Testis (tissue), 3 donors: ENCODE data around the gene FRY. TPM values are rescaled to one million over a fixed set of nuclear protein-coding genes. Genes with fewer than 3 reads are reported as not detected.
A peak's percentile ranks its signal among the peaks of the same experiment; 100 is the strongest.

ENCODE experiments used
- DNase-seq: peaks from one replicate; pipeline ENCODE4 v3.0.0-alpha.2; 2019
- H3K27ac ChIP-seq, 2 donors: fragments of 200-600 bp; sonication (generic); one replicate each; pipeline ENCODE4 v1.5.1; 2019
- H3K27me3 ChIP-seq: fragments of 200-600 bp; sonication (generic); one replicate; pipeline ENCODE4 v1.5.1; 2019
- H3K36me3 ChIP-seq: fragments of 200-600 bp; sonication (generic); one replicate; pipeline ENCODE4 v1.5.1; 2017; ENCODE audit warnings: low read depth; ENCODE audit errors: missing control alignments
- H3K4me1 ChIP-seq: fragments of 200-600 bp; sonication (generic); one replicate; pipeline ENCODE4 v1.5.1; 2019
- H3K4me3 ChIP-seq, 2 donors: fragments of 200-600 bp; sonication (generic); one replicate each; pipeline ENCODE4 v1.5.1; 2017 to 2019
- H3K9me3 ChIP-seq: fragments of 200-600 bp; sonication (generic); one replicate; pipeline ENCODE4 v1.5.1; 2017
- CTCF ChIP-seq, 3 experiments: fragments of 450-650 bp in 2 of 3; fragments of 200-600 bp in 1 of 3; sonication (generic) in 1 of 3; IDR thresholded peaks; one replicate each; pipeline ENCODE4 v1.5.1; 2016 to 2019; ENCODE audit warnings: antibody characterized with exemption in 3 of 3, mild to moderate bottlenecking in 2 of 3, moderate library complexity in 1 of 3
- POLR2A ChIP-seq: fragments of 450-650 bp; IDR thresholded peaks from one replicate; pipeline ENCODE4 v1.6.1; 2017; ENCODE audit warnings: antibody characterized with exemption, mild to moderate bottlenecking, moderate library complexity
- WGBS, 2 donors: methylation state at CpG; one replicate each; pipeline ENCODE4 v1.1.5; 2018; 5-methylcytosine and 5-hydroxymethylcytosine counted together
- intact Hi-C: fragments of 100-400 bp; cut with DNase I; formaldehyde crosslinking; loops from one replicate; pipeline ENCODE4 v1.15.1; 2023; ENCODE audit warnings: low total_unique reads
- polyA plus RNA-seq: library from polyadenylated mRNA; stranded (reverse); fragments of 350-450 nt; fragmentation: Illumina TruSeq; extraction: RNeasy Lipid Tissue Mini Kit (QIAGEN cat#74804); gene quantifications from one replicate; pipeline ENCODE4 v1.2.3, GENCODE V29; 2014; ENCODE audit warnings: low read depth, low replicate concordance; ENCODE audit not compliant: insufficient read depth
- total RNA-seq, 2 donors: library from RNA; depleted of rRNA; stranded (reverse); fragments of >200 nt; gene quantifications; one replicate each; pipeline ENCODE4 v1.2.3, GENCODE V29; 2016

Gene FRY
- total and polyA plus RNA-seq, 3 donors from 2014 or later = 24.8 to 26.6 (median 25.9) TPM

- H3K27ac ChIP-seq = peak overlapping the region; percentile 15 to 59
- no peaks in the 10 kb centered on the region for H3K9me3 ChIP-seq
- TF ChIP-seq CTCF (IDR thresholded peaks at IDR 0.05) (no peak), POLR2A (no peak)
- intact Hi-C loops = no loop called here
- no peaks in the 10 kb centered on the region for H3K27me3 ChIP-seq
- 54 to 55% methylated on average over 4 of the region's 4 CpGs for WGBS, 2 donors
- no peak overlapping the region for H3K4me3 ChIP-seq
- no peak for DNase-seq
- no peaks in the 10 kb centered on the region for H3K36me3 ChIP-seq
- H3K4me1 ChIP-seq = peaks cover 6% of the 10 kb centered on the region
These were observed 116.4 kb downstream of the FRY start for GRCh38 chr13:32147976-32148375.

GRCh38 chr13:32150239-32150638 is 118.7 kb downstream of the FRY start:
- Histone ChIP-seq H3K4me1 (peaks cover 6% of the 10 kb centered on the region), H3K9me3 (no peaks in the 10 kb centered on the region), H3K36me3 (no peaks in the 10 kb centered on the region), H3K27me3 (no peaks in the 10 kb centered on the region), H3K4me3 (no peak overlapping the region), H3K27ac (peak overlapping the region in 1 of 2 donors; percentile 70)
- peak; percentile 28 for DNase-seq
- WGBS, 2 donors = 62 to 78% methylated on average over 1 of the region's 1 CpG
- intact Hi-C loops = no loop called here
- no peak for TF ChIP-seq CTCF (IDR thresholded peaks at IDR 0.05)
- no peak for TF ChIP-seq POLR2A

GRCh38 chr13:32150794-32151193 is 119.2 kb downstream of the FRY start:
- TF ChIP-seq POLR2A (no peak), CTCF (IDR thresholded peaks at IDR 0.05) (no peak)
- peak overlapping the region in 1 of 2 donors; percentile 70 for H3K27ac ChIP-seq
- H3K4me1 ChIP-seq = peaks cover 6% of the 10 kb centered on the region
- intact Hi-C loops = no loop called here
- H3K36me3 ChIP-seq = no peaks in the 10 kb centered on the region
- 14 to 33% methylated on average over 1 of the region's 1 CpG for WGBS, 2 donors
- DNase-seq = peak; percentile 62
- H3K9me3 ChIP-seq = no peaks in the 10 kb centered on the region
- no peak overlapping the region for H3K4me3 ChIP-seq
- no peaks in the 10 kb centered on the region for H3K27me3 ChIP-seq

- no peak overlapping the region for H3K27ac ChIP-seq
- TF ChIP-seq CTCF (IDR thresholded peaks at IDR 0.05) = no peak
- TF ChIP-seq POLR2A = no peak
- intact Hi-C loops = no loop called here
- peaks cover 6% of the 10 kb centered on the region for H3K4me1 ChIP-seq
- H3K4me3 ChIP-seq = no peak overlapping the region
- no peaks in the 10 kb centered on the region for H3K9me3 ChIP-seq
- WGBS, 2 donors = 77 to 78% methylated on average over 5 of the region's 5 CpGs
- H3K27me3 ChIP-seq = no peaks in the 10 kb centered on the region
- H3K36me3 ChIP-seq = no peaks in the 10 kb centered on the region
- DNase-seq = no peak
These were observed 119.7 kb downstream of the FRY start for GRCh38 chr13:32151240-32151639.

GRCh38 chr13:32153056-32153455 is 121.5 kb downstream of the FRY start:
- intact Hi-C loops = no loop called here
- TF ChIP-seq CTCF (IDR thresholded peaks at IDR 0.05) = no peak
- no peak for TF ChIP-seq POLR2A
- no peak overlapping the region for H3K27ac ChIP-seq
- DNase-seq = no peak
- H3K9me3 ChIP-seq = no peaks in the 10 kb centered on the region
- H3K36me3 ChIP-seq = no peaks in the 10 kb centered on the region
- H3K4me1 ChIP-seq = peaks cover 6% of the 10 kb centered on the region
- H3K4me3 ChIP-seq = no peak overlapping the region
- H3K27me3 ChIP-seq = no peaks in the 10 kb centered on the region
- WGBS, 2 donors = 69 to 85% methylated on average over 3 of the region's 3 CpGs
